Ecto neural progenitor cell (in vitro differentiated cells): ENCODE results near the gene TSC22D1.
"Not testable (repeated sequence)": the region's sequence is repeated elsewhere in the genome, so short reads cannot be mapped to it uniquely, and the experiment has no call there.

ENCODE experiments used
- DNase-seq: peaks from one replicate; pipeline ENCODE4 v3.0.0-alpha.2; 2018; ENCODE audit warnings: low spot score

TSC22D1 gene

GRCh38 chr13:44575741-44576350, at the start of gene TSC22D1:
Gene TSC22D1 (minus strand): TSS chr13:44576330. CDS start chr13:44576074, 256 bp downstream.
- peak; percentile 73 for DNase-seq

- DNase-seq, result no peak
Measured at GRCh38 chr13:44622708-44623107, 46.6 kb upstream of the TSC22D1 start.

GRCh38 chr13:44622261-44622660, 46.1 kb upstream of the TSC22D1 start:
- no peak for DNase-seq

GRCh38 chr13:44620057-44620456, 43.9 kb upstream of the TSC22D1 start:
- DNase-seq, result no peak

- DNase-seq, result no peak
Measured at GRCh38 chr13:44619651-44620050, 43.5 kb upstream of the TSC22D1 start.

- DNase-seq, result no peak
Measured at GRCh38 chr13:44618326-44618725, 42.2 kb upstream of the TSC22D1 start.

- DNase-seq, result no peak
Measured at GRCh38 chr13:44617648-44618047, 41.5 kb upstream of the TSC22D1 start.

- no peak for DNase-seq
Measured at GRCh38 chr13:44609137-44609536, 33.0 kb upstream of the TSC22D1 start.

GRCh38 chr13:44605721-44606120, 29.6 kb upstream of the TSC22D1 start:
- no peak for DNase-seq

- DNase-seq, result no peak
Measured at GRCh38 chr13:44605275-44605674, 29.1 kb upstream of the TSC22D1 start.

- no peak for DNase-seq
Measured at GRCh38 chr13:44601586-44601985, 25.5 kb upstream of the TSC22D1 start.

- not testable (repeated sequence) for DNase-seq
Measured at GRCh38 chr13:44593861-44594592, 17.9 kb upstream of the TSC22D1 start.

- no peak for DNase-seq
Measured at GRCh38 chr13:44592216-44592847, 16.2 kb upstream of the TSC22D1 start.

GRCh38 chr13:44591316-44591715, 15.2 kb upstream of the TSC22D1 start:
- DNase-seq, result no peak

GRCh38 chr13:44583137-44583536, 7.0 kb upstream of the TSC22D1 start:
- DNase-seq, result no peak

GRCh38 chr13:44578067-44578400, 1.9 kb upstream of the TSC22D1 start:
- no peak for DNase-seq

GRCh38 chr13:44577236-44578066, 1.3 kb upstream of the TSC22D1 start:
- peak; percentile 99 for DNase-seq

GRCh38 chr13:44576351-44577235, 463 bp upstream of the TSC22D1 start:
- peak; percentile 64 for DNase-seq

GRCh38 chr13:44575035-44575434, 1.1 kb downstream of the TSC22D1 start:
- no peak for DNase-seq

- DNase-seq, result no peak
Measured at GRCh38 chr13:44574466-44574855, 1.7 kb downstream of the TSC22D1 start.

GRCh38 chr13:44573790-44574465, 2.2 kb downstream of the TSC22D1 start:
- no peak for DNase-seq
